Measurements from ENCODE around the gene SORBS1. TPM values are rescaled to one million over a fixed set of nuclear protein-coding genes. Genes with fewer than 3 reads are reported as not detected.

Gene SORBS1
- total RNA-seq, 1 experiment from 2014 or later = 5.4 TPM

DNA sequence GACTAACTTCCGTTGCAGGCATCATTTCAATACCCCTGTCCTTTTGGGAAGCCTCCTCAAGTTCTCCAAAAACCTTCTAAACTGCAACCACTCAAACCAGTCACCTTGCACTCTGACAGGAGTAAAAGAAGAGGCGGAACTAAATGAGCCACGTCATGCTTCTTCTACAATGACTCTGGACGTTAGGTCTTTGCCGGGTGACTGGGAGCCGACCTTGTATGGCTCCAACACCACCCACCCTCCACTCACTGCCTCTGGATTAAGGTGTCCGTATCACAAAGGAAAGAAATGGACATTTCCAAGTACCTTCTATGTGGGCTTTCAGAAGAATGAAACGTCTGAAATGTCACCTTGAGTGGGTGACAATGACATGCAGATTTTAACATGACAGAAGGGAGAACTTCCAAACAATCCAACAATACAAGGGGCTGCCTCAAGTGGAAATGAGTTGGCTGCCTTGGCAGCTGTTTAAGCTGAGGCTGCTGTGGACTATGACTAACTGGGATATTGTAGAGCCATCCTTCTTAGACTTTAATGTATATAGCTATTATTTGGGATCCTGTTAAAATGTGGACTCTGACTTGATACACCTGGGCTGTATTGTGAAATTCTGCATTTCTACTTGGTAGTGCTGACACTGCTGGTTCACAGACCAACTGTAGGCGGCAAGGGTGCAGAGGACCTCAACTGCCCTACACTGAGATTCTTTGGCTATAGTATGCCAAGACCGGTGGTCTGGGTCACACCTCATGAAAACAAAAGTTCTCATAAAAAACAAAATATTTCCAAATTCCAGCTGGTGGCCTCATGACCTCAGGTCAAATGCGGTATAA, 236.5 kb downstream of the SORBS1 start:
- no peak for DNase-seq (ENCODE audit: low read depth)

DNA sequence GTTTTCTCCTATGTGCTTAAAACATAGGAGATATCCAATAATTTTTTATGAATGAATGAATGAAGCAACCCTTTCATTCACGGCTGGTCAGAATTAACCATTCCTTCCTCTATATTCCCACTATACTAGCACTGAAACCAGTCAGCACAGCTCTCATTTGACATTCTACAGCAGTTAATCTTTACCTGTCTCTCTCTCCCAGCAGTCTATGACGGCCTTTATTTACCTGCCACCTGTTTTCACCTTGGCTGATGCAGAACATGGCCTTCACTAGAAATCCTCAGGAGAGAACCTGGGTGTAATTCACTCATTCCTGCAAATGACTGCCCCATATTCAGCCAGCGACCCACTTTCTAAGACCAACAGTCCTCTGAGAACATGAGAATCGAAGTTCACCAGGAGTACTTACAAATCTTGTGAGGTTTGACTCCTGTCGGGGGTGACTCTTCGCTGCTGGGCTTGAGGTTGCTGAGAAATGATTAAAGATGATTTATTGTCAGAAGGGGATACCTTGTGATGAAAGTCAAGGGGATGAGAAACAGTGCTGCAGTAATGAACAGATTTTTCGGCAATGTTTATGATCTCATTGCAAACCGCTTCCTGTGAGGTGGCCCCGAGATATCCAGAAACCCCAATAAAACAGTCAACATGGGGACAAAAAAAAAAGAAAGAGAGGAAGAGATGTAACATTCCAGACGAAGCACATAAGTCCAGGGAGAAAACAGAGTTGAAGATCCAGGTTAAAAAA, 239.4 kb downstream of the SORBS1 start:
- no peak for DNase-seq (ENCODE audit: low read depth)

DNA sequence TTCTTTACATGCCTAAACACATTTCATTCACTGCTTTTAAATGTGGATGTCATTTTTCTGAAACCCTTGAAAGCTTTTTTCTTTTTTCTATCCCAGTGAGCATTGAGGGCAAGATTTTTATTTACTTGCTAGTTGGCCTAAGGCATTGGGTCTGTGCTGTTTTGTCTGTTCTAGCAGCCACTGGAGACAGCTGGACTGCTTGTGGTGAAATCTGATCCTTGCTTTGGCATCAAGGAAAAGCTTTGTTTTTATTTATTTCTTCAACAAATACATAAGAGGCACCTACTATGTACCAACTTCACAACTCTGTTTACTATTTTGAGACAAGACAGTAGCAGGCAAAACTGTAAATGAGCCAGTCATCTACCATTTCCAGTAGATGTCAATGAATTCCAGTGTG, 241.9 kb downstream of the SORBS1 start:
- no peak for DNase-seq (ENCODE audit: low read depth)

DNA sequence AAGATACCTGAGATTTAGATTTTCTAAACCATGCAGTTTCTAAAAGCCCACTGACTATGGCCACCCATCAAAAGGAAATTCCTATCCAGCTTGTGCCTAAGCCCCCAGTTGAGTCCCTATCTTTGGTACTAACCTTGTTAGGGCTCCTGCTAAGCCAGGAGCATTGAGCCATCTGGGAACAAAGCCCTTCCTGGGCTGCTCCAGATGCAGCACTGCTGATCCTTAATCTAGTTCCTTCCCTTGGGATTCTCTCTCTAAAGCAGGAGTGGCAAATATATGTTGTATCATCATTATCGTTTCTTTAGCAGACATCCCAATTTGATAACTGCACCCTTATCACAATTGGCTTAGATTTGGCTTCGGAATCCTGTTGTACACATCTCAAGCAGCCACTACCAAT, 245.7 kb downstream of the SORBS1 start:
- DNase-seq (ENCODE audit: low read depth) = no peak

DNA sequence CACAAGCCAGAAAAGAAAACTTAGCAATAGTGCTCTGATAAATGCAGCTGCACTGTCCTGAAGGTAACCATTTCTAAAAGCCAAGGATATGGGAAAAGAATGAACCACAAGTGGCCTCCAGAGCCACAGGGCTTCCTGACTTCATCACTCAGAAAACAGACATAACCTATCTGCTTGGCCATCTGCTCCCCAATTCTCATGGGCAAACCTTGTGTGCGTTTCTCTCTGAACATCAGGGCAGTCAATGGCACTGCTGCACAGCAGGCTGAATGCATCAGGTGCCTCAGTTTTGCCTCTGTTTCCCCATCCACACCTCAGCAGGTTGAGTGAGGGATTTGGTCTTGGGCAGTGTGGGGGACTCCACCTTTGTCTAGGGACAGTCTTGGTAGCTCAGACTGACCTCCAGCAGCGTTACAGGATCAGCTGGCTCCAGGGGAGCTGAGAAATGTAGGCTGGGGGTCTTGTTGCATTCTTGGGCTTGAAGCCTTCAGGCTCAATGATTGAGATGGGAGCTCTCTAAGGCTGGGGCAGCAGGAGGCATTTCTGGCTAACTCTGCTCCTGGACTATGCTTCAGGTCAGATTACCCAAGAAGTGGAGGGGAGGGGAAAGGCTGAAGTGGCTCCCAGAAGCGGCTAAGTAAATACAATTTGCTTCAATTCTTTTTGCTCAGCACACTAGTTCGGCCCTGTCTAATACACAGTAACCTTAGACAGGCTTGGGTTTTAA, 246.8 kb downstream of the SORBS1 start:
- no peak for DNase-seq (ENCODE audit: low read depth)

DNA sequence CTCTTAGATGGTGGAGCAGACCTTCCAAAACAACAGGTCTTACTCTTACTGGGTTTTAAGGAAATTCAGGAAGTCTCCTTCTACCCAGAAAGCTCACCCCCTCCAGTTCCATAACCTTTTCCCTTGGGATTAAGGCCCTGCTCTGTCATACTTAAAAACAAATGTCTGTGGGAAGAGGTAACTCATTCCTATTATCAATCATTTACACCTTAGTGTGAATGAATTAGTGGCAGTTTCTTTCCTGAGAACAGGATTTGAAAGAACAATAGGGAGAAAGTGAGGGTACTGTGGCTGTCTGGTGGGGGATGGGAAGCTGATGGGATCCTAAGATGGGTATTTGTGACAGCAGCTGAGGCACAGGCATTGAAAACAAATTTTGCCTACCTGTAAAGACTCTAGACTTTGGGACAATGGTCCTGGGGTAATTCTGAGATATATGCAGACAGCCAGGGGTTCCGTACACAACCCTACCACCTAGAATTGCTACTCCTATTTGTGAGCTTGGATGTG, 248.1 kb downstream of the SORBS1 start:
- no peak for DNase-seq (ENCODE audit: low read depth)

DNA sequence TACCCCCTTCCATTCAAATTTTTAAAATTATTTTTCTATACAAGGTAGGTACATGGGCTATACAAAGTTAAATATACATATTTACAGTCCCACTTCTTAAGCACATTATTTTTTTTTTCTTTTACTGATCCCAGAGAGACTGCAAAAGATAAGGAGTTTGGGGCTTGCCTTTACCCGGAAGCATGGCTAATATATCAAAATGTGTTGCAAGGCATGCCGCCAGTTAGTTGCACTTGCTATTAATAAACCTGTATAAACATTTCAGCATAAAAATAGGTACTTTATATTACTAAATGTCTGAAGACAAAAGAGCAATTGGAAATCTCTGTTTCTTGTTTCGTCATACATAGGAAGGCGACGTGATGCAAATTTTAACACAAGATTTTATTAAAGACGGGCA, 248.9 kb downstream of the SORBS1 start:
- DNase-seq (ENCODE audit: low read depth) = no peak

DNA sequence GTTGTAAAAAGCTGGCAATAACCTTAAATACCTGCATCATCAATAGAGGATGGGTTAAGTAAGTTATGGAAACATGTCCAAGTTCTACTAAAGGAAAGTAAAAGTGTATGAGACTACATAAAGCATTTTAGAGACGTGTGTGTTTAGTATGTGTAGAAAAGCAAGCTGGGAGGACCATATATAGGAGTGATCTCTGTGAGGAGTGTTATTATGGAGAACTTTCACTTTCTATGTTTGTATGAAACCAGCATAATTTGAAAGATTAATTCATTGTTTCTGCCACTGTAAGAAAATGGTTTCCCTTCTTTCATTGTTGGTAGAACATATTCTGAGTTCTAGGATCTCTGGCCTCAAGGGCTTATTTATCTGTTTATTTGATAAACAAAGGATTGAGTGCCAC, 251.2 kb downstream of the SORBS1 start:
- DNase-seq (ENCODE audit: low read depth) = no peak

DNA sequence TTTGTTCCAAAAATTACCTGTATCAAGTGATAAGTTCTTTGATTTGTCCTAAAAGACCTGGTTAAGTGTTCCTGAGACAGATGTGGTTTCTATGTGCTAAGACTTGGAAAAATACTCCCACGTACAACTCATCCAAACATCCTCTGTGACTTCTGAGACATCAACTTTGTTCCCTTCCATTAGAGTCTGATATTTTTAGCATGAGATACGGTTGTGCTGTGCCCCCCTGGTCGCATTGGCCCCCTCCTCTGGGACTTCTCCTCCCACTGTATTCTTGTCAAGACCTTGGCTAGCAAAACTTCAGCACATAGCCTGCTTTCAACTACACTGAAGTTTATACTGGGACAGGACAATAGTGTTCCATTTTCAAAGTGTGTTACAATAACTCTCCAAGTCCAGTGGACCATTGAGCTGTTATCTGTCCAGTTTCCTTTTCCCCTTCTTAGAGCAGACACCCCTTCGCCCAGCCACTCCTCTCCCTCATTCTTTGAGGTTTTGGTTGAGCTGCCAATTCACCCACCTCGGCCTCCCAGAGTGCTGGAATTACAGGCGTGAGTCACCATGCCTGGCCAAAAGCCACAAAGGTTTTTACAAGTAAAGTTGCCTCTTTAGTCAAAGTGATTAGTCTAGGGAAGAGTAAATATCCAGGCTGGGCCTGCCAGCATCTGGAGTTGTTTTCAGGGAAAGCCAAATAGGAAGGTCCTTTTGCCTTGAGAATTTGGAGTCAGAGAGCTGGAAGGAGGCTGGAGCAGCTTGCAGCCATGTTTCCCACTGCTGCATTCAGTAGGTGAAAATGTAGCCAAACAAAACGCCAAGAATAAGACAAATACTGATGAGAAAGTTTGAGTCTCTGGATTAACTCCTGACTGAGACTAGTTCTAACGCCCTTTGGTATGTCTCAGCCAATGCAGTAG, 252.5 kb downstream of the SORBS1 start:
- peak; percentile 96 for DNase-seq (ENCODE audit: low read depth)

DNA sequence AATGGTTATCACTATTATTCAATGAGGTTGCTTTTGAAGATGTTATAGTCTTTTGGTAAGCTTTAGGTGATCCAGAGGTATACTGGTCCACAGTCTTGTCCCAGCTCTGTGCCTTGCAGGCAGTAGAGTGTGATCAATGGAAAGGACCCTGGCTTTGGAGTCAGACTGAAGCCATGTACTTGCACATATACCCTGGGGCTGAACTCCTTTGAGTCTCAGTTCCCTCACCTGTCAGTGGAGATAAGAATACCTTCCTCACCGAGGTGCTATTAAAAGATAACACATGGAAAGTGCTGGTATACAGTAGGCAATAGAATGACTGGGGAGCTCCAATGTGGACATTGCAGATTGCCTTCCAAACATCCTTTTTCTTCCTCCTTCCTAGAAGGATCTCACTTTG, 254.3 kb downstream of the SORBS1 start:
- DNase-seq (ENCODE audit: low read depth) = no peak

DNA sequence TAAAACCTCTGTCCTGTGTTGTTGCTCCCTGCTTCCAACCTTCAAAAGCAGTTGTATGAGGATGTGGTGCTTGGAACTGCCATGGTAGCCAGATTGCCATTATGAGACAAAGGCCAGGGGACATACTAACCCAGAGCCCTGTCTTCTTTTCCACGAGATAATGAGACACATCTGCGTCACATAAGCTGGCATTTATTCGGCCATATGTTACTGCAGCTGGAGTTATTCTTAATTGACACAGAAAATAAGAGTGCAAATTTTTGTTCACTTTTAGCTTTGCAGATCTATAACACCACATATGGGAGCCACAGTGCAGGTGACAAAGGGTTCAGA, 254.9 kb downstream of the SORBS1 start:
- DNase-seq (ENCODE audit: low read depth) = no peak

DNA sequence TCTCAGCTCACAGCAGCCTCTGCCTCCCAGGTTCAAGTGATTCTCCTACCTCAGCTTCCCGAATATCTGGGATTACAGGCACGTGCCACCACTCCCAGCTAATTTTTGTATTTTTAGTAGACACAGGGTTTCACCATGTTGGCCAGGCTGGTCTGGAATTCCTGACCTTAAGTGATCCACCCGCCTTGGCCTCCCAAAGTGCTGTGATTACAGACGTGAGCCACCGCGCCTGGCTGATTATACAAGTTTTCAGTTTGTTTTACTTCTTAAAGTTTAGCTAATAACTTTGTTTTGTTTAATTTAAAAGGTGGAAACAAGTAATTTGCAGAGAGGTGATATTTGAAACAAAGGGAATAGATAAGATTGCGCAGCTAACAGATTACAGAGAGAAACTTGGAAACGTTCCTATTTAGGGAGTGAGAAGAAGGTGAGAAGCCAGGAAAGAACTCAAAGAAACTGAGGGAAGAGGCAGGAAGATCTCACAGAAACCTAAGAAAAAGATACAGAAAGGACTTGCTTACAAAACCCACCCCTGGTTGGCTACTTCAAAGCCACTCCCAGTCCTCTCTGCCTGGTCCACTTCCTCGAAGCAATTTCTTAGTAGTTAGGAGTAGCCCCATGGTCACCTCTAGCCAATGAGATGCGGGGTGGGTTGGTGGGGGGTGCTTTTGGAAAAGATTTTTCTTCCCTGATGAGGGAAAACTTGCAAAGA, 255.4 kb downstream of the SORBS1 start:
- no peak for DNase-seq (ENCODE audit: low read depth)

DNA sequence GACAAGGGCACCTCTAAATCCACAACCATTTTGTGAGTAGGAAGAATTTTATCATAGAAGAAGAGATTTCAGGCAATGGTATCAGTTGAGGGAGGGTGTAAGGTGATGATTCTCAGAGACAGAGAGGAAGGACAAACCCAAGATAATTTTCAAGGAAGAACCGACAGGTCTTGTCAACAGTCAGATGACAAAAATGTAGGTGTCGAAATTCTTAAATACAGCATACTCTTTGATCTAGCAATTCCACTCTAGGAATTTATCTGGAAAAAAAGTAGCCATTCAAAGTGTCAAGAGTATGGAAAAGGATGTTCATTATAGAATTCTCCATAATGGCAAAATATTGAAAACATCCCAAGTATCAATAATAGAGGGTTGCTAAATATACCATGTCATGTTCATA, 256.2 kb downstream of the SORBS1 start:
- DNase-seq (ENCODE audit: low read depth) = no peak

DNA sequence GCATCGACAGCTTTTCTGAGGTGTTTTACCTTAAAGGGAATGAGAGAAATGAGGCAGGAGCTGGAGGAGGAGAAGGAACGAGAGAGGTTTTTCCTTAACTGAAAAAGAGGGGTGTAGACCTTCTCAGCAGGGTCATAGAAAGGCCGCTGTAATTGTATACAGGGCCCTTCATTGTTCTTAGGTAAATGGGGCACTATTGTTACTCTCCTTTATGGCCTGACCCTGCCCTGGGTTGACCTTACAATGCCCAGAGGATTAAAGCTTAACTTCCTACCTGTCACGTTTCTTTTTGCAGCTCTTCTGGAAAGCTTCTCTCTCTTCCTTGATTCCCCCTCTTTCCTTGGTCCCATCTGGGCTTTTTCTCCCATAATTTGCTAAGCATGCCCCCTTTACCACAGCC, 256.7 kb downstream of the SORBS1 start:
- DNase-seq (ENCODE audit: low read depth) = no peak

DNA sequence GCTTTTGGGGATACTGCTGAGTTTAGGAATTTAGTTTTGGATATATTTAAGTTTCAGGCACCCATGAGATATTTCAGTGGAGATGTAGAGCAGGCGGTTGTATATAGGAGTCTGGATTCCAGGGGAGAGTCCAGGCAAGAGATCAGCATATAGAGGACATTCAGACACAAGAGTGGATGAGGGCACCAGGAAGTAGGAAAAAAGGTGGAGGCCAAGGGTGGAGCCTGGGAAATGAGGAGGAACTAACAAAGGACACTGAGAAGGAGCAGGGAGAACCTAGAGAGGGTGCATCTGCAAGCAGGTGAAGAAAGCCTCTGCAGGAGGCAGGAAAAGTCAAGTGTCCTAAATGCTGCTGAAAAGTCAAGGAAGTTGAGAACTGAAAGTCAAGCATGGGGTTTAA, 257.2 kb downstream of the SORBS1 start:
- no peak for DNase-seq (ENCODE audit: low read depth)

DNA sequence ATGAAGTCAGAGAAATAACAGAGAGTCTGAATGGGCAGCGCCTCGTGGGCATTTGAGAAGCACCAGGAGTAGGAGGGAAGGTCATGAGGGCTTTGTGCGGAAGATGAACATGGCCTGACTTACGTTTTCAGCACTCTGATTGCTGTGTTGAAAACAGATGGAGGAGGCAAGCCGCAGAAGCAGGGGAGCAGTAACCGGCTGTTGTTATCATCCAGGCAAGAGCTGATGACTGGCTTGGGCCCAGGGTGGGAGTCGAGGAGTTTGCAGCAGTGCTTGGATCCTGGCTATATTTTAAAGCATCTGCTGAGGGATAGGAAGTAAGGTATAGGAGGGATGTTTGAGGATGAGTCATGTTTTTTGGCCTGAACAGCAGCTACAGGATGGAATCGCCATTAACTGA, 257.6 kb downstream of the SORBS1 start:
- peak; percentile 29 for DNase-seq (ENCODE audit: low read depth)

DNA sequence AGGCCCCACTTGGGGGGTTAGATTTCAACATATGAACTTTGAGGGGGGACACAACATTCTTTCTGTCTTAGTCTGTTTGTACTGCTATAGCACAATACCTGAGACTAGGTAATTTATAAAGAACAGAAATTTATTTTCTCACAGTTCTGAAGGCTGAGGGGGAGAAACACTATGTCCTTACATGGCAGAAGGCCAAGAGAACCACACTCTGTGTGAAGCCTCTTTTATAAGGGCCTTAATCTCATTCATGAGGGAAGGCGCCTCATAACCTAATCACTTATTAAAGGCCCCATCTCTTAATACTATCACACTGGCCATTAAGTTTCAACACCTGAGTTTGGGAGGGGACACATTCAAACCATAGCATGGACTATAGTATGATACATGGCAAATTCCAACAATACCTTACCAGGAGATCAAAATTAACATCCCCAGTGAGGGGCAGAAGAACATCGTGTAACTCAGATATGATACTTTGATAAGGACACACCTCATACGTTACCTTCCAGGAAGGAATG, 261.1 kb downstream of the SORBS1 start:
- DNase-seq (ENCODE audit: low read depth) = no peak

DNA sequence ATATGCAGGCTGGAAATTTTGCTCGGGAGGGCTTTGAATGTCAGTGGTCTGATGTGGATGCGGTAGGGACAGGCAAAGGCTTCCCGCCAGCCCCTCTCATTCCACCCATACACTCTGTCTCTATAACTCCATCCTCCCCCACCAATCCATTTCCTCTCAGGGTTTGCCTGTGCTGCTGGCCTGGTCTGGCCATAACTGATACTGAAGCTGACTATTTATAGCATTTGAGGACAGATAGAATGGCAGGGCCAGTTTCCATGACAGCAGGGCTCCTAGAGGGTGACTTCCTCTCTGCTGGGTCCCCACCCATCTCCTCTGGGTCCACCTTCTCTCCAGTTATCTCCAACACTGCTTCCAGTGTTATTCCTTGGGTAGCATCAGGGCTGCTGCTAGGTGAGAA, 263.8 kb downstream of the SORBS1 start:
- DNase-seq (ENCODE audit: low read depth) = no peak

DNA sequence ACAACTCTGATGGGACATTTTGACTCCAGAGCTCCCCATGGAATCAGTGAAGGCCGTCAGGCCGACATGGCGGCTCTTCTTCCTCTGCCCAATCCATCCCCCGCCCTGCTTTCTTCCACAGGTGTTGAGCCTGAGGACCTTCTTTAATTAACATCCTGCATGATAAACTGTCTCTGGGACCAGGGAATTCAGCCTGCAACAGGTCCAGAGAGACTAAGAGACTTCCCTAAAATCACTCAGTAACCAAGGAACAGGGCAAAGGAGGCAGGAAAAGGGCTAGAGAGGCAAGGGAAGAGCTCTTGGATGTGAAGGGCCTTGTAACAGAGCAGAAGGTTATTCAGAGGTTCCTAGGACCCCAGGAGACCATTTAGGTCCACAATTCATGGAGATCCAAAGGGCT, 264.4 kb downstream of the SORBS1 start:
- no peak for DNase-seq (ENCODE audit: low read depth)

DNA sequence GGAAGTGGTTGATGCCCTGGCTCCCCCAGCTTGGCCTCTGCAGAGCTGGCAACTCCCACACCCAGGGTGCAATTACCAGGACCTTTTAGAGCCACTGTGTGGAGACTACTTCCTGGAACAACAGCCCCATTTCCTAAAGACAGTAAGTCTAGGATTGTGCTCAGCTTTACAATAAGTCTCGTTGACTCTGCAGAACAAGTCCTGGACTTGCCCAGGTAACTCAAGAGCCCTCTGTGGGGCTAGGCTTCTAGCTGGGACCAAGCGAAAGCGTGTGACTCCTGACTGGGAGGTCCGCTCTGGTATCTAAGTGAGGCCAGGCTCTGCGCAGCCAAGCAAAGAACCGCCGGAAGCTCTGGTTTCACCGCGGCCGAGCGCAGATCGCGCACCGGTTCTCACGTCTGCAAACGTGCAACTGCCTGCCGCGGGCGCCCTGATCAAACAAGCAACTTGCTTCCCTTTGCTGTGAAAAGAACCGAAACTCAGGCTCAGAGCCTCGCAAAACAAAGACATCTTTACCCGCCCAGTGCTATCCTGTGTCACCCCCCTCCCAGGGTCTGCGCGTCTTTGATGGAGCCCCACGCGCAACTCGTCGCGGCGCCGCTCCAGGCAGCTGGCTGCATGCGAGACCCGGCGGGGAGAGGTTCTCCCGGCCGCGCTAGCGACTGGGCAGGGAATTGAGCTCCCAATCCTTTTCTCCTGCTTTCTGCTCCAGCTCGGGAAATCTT, 266.0 kb downstream of the SORBS1 start:
- DNase-seq (ENCODE audit: low read depth) = peak; percentile 31

All from Daoy (cell line).